GM23338 (cell line): Measurements from ENCODE around the gene LYL1. TPM values are rescaled to one million over a fixed set of nuclear protein-coding genes. Genes with fewer than 3 reads are reported as not detected.

Source experiments
- ATAC-seq: fragments of 200-7000 bp; cut with Tn5 transposase; 3 replicates; pipeline ENCODE4 v1.9.1; 2020
- DNase-seq: peaks from one replicate; pipeline ENCODE4 v3.0.0-alpha.2; 2015; ENCODE audit warnings: low spot score
- H2AFZ ChIP-seq: fragments of 200-600 bp; sonication (generic); 2 replicates; pipeline ENCODE4 v1.8.0; 2016; ENCODE audit warnings: antibody characterized with exemption, mild to moderate bottlenecking, moderate library complexity
- H3F3A ChIP-seq: fragments of 200-600 bp; sonication (generic); replicated peaks from 2 replicates; pipeline ENCODE4 v1.8.0; 2017; ENCODE audit warnings: antibody characterized with exemption, mixed run types, low read depth
- H3K27ac ChIP-seq: fragments of 200-600 bp; sonication (generic); 2 replicates; pipeline ENCODE4 v1.6.1; 2016; ENCODE audit warnings: low read depth
- H3K27me3 ChIP-seq: fragments of 200-600 bp; sonication (generic); 2 replicates; pipeline ENCODE4 v1.8.0; 2016; ENCODE audit warnings: mild to moderate bottlenecking, mixed run types, moderate library complexity; ENCODE audit not compliant: insufficient read depth
- H3K36me3 ChIP-seq: fragments of 200-600 bp; sonication (generic); 2 replicates; pipeline ENCODE4 v1.8.0; 2016; ENCODE audit warnings: mild to moderate bottlenecking; ENCODE audit not compliant: insufficient read depth
- H3K4me1 ChIP-seq: fragments of 200-600 bp; sonication (generic); 2 replicates; pipeline ENCODE4 v1.8.0; 2016; ENCODE audit warnings: mild to moderate bottlenecking, moderate library complexity; ENCODE audit not compliant: insufficient read depth
- H3K4me2 ChIP-seq: fragments of 200-600 bp; sonication (generic); 2 replicates; pipeline ENCODE4 v1.7.1; 2017; ENCODE audit warnings: mixed run types
- H3K4me3 ChIP-seq: fragments of 200-600 bp; sonication (generic); 2 replicates; pipeline ENCODE4 v1.6.1; 2016; ENCODE audit warnings: mixed run types
- H3K79me2 ChIP-seq: fragments of 200-600 bp; sonication (generic); replicated peaks from 2 replicates; pipeline ENCODE4 v1.8.0; 2017; ENCODE audit warnings: mild to moderate bottlenecking; ENCODE audit not compliant: insufficient read depth
- H3K9me2 ChIP-seq: fragments of 200-600 bp; sonication (generic); 2 replicates; pipeline ENCODE4 v1.8.0; 2017; ENCODE audit not compliant: insufficient read depth
- H4K20me1 ChIP-seq: fragments of 200-600 bp; sonication (generic); replicated peaks from 2 replicates; pipeline ENCODE4 v1.8.0; 2017; ENCODE audit warnings: mild to moderate bottlenecking; ENCODE audit not compliant: insufficient read depth
- H3K27ac Mint-ChIP-seq: 2 replicates; pipeline ENCODE4 v1.8.0; 2020; ENCODE audit warnings: inconsistent platforms, mild to moderate bottlenecking, moderate library complexity, mixed read lengths
- H3K27me3 Mint-ChIP-seq: 3 replicates; pipeline ENCODE4 v1.8.0; 2022; ENCODE audit warnings: low read depth, mild to moderate bottlenecking, moderate library complexity, mixed read lengths, inconsistent platforms; ENCODE audit not compliant: insufficient read depth, poor library complexity
- H3K36me3 Mint-ChIP-seq: 3 replicates; pipeline ENCODE4 v1.8.0; 2021; ENCODE audit warnings: low read depth, mild to moderate bottlenecking, inconsistent platforms, moderate library complexity, mixed read lengths
- H3K4me1 Mint-ChIP-seq: 3 replicates; pipeline ENCODE4 v1.8.0; 2020; ENCODE audit warnings: mild to moderate bottlenecking, inconsistent platforms, mixed read lengths
- H3K4me3 Mint-ChIP-seq: 3 replicates; pipeline ENCODE4 v1.8.0; 2021; ENCODE audit warnings: moderate library complexity, mild to moderate bottlenecking, inconsistent platforms, mixed read lengths
- H3K9me3 Mint-ChIP-seq: 3 replicates; pipeline ENCODE4 v1.8.0; 2020; ENCODE audit warnings: moderate library complexity, mild to moderate bottlenecking, inconsistent platforms, mixed read lengths
- EZH2 ChIP-seq: fragments of 200-600 bp; sonication (generic); IDR thresholded peaks from one replicate; pipeline ENCODE4 v1.8.0; 2017; ENCODE audit warnings: antibody characterized with exemption, mild to moderate bottlenecking, low read depth; ENCODE audit not compliant: unreplicated experiment
- EZH2phosphoT487 ChIP-seq: fragments of 200-600 bp; sonication (generic); IDR thresholded peaks from one replicate; pipeline ENCODE4 v1.8.1; 2018; ENCODE audit warnings: antibody characterized with exemption; ENCODE audit not compliant: unreplicated experiment
- JUNB ChIP-seq: IDR thresholded peaks from one replicate; pipeline ENCODE4 v1.6.1; 2016; ENCODE audit warnings: antibody characterized with exemption; ENCODE audit not compliant: unreplicated experiment
- STAT1 ChIP-seq: IDR thresholded peaks from one replicate; pipeline ENCODE4 v1.6.1; 2016; ENCODE audit warnings: antibody characterized with exemption; ENCODE audit not compliant: unreplicated experiment
- ZNF462 ChIP-seq: fragments of 250-450 bp; sonication (Bioruptor Pico); IDR thresholded peaks from 2 replicates; pipeline ENCODE4 v1.5.0; 2020; ENCODE audit warnings: mild to moderate bottlenecking, moderate library complexity
- polyA plus RNA-seq: library from polyadenylated mRNA; unstranded; fragments of >200 nt; fragmentation: Nextera tagmentation; extraction: Ambion mirVana; gene quantifications from 2 replicates; pipeline ENCODE4 v1.2.1, GENCODE V29; 2016
- total RNA-seq: library from RNA; depleted of rRNA; stranded (reverse); fragments of >200 nt; shearing (Covaris generic); gene quantifications from 2 replicates; pipeline ENCODE4 v1.2.3, GENCODE V29; 2014
- TF ChIP-seq, protein P1 (sequence below): IDR thresholded peaks from 2 replicates; pipeline ENCODE4 v1.6.1; 2016; ENCODE audit warnings: antibody characterized with exemption

Gene LYL1
- total and polyA plus RNA-seq, 2 experiments from 2014 or later: 1.2 to 2.2 TPM

GRCh38 chr19:13130886-13131490 is 28.3 kb upstream of the LYL1 start:
- H3K36me3 ChIP-seq: no peaks in the 10 kb centered on the region
- no peaks in the 10 kb centered on the region for H3K9me2 ChIP-seq
- no peak overlapping the region for H3K27ac Mint-ChIP-seq
- H3K4me2 ChIP-seq: no peak overlapping the region
- H3K9me3 Mint-ChIP-seq: no peaks in the 10 kb centered on the region
- no peak overlapping the region for H3K4me3 Mint-ChIP-seq
- H3K4me1 ChIP-seq: no peaks in the 10 kb centered on the region
- no peaks in the 10 kb centered on the region for H3F3A ChIP-seq
- H3K27ac ChIP-seq: no peak overlapping the region
- peaks cover 37% of the 10 kb centered on the region for H3K36me3 Mint-ChIP-seq
- no peak for DNase-seq
- H3K27me3 ChIP-seq: no peaks in the 10 kb centered on the region
- no peak overlapping the region for H3K4me3 ChIP-seq
- no peak for ATAC-seq
- H3K79me2 ChIP-seq: peaks cover 89% of the 10 kb centered on the region
- H3K27me3 Mint-ChIP-seq: peaks cover 10% of the 10 kb centered on the region
- TF ChIP-seq ZNF462 (CRISPR knock-in tag): no peak
- no peak for TF ChIP-seq STAT1
- TF ChIP-seq, protein P1, sequence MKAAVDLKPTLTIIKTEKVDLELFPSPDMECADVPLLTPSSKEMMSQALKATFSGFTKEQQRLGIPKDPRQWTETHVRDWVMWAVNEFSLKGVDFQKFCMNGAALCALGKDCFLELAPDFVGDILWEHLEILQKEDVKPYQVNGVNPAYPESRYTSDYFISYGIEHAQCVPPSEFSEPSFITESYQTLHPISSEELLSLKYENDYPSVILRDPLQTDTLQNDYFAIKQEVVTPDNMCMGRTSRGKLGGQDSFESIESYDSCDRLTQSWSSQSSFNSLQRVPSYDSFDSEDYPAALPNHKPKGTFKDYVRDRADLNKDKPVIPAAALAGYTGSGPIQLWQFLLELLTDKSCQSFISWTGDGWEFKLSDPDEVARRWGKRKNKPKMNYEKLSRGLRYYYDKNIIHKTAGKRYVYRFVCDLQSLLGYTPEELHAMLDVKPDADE: no peak
- TF ChIP-seq EZH2: no peak
- peaks cover 81% of the 10 kb centered on the region for H4K20me1 ChIP-seq
- no peak overlapping the region for H2AFZ ChIP-seq
- H3K4me1 Mint-ChIP-seq: peaks cover 5% of the 10 kb centered on the region; the same call in 2 of the 3 replicates

DNA sequence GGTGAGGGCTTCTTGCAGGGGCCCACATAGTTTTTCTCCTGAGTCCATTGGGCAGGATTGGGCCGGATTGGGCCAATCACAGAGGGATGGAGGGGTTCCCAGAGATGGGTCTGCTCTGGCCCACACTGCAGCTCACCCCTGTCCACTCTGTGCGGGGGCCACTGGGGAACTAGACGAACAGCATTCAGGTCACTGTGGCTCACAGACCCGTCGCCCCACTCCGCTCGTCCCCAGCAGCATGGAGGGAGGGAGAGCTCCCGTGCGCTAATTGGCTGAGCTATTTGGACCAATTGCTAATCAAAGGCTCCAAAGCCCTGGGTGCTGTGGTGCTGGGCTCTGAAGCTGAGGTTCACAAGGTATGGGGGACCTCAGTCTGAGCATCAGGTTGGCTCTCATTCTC is 26.7 kb upstream of the LYL1 start:
- no peak overlapping the region for H3K27ac Mint-ChIP-seq
- no peak for ATAC-seq
- no peaks in the 10 kb centered on the region for H3F3A ChIP-seq
- no peaks in the 10 kb centered on the region for H3K4me1 ChIP-seq
- H3K4me3 Mint-ChIP-seq: no peak overlapping the region
- H3K4me1 Mint-ChIP-seq: peaks cover 5% of the 10 kb centered on the region; the same call in 2 of the 3 replicates
- no peaks in the 10 kb centered on the region for H3K9me2 ChIP-seq
- H3K27me3 Mint-ChIP-seq: peaks cover 14% of the 10 kb centered on the region
- H3K4me2 ChIP-seq: no peak overlapping the region
- no peak for TF ChIP-seq JUNB
- TF ChIP-seq EZH2phosphoT487: no peak
- no peak for DNase-seq
- H3K79me2 ChIP-seq: peaks cover 100% of the 10 kb centered on the region
- H4K20me1 ChIP-seq: peaks cover 92% of the 10 kb centered on the region
- H3K36me3 ChIP-seq: no peaks in the 10 kb centered on the region
- no peak overlapping the region for H3K4me3 ChIP-seq
- no peaks in the 10 kb centered on the region for H3K27me3 ChIP-seq
- H3K36me3 Mint-ChIP-seq: peaks cover 29% of the 10 kb centered on the region
- no peaks in the 10 kb centered on the region for H3K9me3 Mint-ChIP-seq
- no peak overlapping the region for H2AFZ ChIP-seq
- H3K27ac ChIP-seq: no peak overlapping the region
